Prostate gland (tissue), 1 donor: Measurements from ENCODE around the gene STARD5.

Experiments
- POLR2A ChIP-seq: fragments of 450-650 bp; IDR thresholded peaks from one replicate; pipeline ENCODE4 v1.6.1; 2016; ENCODE audit warnings: antibody characterized with exemption, mild to moderate bottlenecking
- POLR2AphosphoS5 ChIP-seq: sonication (generic); formaldehyde crosslinking; IDR thresholded peaks from one replicate; pipeline ENCODE4 v1.6.1; 2017; ENCODE audit warnings: antibody characterized with exemption

GRCh38 chr15:81276967-81277366 lies 47.0 kb downstream of the STARD5 start:
- TF ChIP-seq POLR2AphosphoS5 (no peak), POLR2A (no peak)
